Renal cortex interstitium (tissue), 11 donors: ENCODE results near the gene LRIT2. TPM values are rescaled to one million over a fixed set of nuclear protein-coding genes. Genes with fewer than 3 reads are reported as not detected.
A peak's percentile ranks its signal among the peaks of the same experiment; 100 is the strongest.
"Not testable (repeated sequence)": the region's sequence is repeated elsewhere in the genome, so short reads cannot be mapped to it uniquely, and the experiment has no call there.

Source experiments
- DNase-seq, 11 donors: peaks; one replicate each; pipeline ENCODE4 v3.0.0-alpha.2; 2013; ENCODE audit warnings: low read depth in 9 of 11, low spot score in 4 of 11; ENCODE audit errors: extremely low read depth in 1 of 11
- polyA plus RNA-seq, 3 donors: library from polyadenylated mRNA; unstranded; fragments of 120-200 nt; gene quantifications; one replicate each; pipeline ENCODE4 v1.2.1, GENCODE V29; 2013; ENCODE audit not compliant: insufficient read length in 3 of 3

The LRIT2 gene
- polyA plus RNA-seq, 3 donors = not detected

GRCh38 chr10:84194424-84195043 lies 30.8 kb downstream of the LRIT2 start, which contains the start of gene CDHR1:
TSS of gene CDHR1 (plus strand) at chr10:84194537. CDS start at chr10:84194761, 224 bp downstream.
- peak in 3 of 11 donors; percentile 4 to 31 (median 18) for DNase-seq

- DNase-seq = peak in 1 of 11 donors; percentile 1
Measured at GRCh38 chr10:84193846-84194423, 31.4 kb downstream of the LRIT2 start.

GRCh38 chr10:84193327-84193726 lies 32.0 kb downstream of the LRIT2 start:
- no peak for DNase-seq

GRCh38 chr10:84191106-84191505 lies 34.2 kb downstream of the LRIT2 start:
- no peak for DNase-seq

- DNase-seq = no peak
Measured at GRCh38 chr10:84190621-84191020, 34.7 kb downstream of the LRIT2 start.

GRCh38 chr10:84188815-84189214 lies 36.5 kb downstream of the LRIT2 start:
- no peak for DNase-seq

GRCh38 chr10:84185526-84186175 lies 39.7 kb downstream of the LRIT2 start:
- no peak for DNase-seq

GRCh38 chr10:84184517-84184916 lies 40.8 kb downstream of the LRIT2 start:
- DNase-seq = no peak

- DNase-seq = no peak
Measured at GRCh38 chr10:84181631-84182030, 43.7 kb downstream of the LRIT2 start.

- DNase-seq = not testable (repeated sequence)
Measured at GRCh38 chr10:84180386-84180785, 45.0 kb downstream of the LRIT2 start.

GRCh38 chr10:84179059-84179710 lies 46.2 kb downstream of the LRIT2 start:
- DNase-seq = peak in 7 of 11 donors; percentile 10 to 45 (median 24)

GRCh38 chr10:84178160-84178609 lies 47.2 kb downstream of the LRIT2 start:
- DNase-seq = no peak

- no peak for DNase-seq
Measured at GRCh38 chr10:84177541-84178141, 47.7 kb downstream of the LRIT2 start.

GRCh38 chr10:84176836-84177474 lies 48.4 kb downstream of the LRIT2 start:
- DNase-seq = no peak

- no peak for DNase-seq
Measured at GRCh38 chr10:84176351-84176750, 49.0 kb downstream of the LRIT2 start.

GRCh38 chr10:84175436-84175835 lies 49.9 kb downstream of the LRIT2 start:
- DNase-seq = no peak

- no peak for DNase-seq
Measured at GRCh38 chr10:84173501-84173929, 51.8 kb downstream of the LRIT2 start, which contains the start of gene GPR15LG. TSS of gene GPR15LG (plus strand) at chr10:84173801. CDS start at chr10:84173852, 51 bp downstream.

- DNase-seq = no peak
Measured at GRCh38 chr10:84172467-84173356, 52.6 kb downstream of the LRIT2 start.
